COLO668 (cell line): ENCODE measurements around the gene C1orf56.

Source experiments
- DNase-seq: peaks from one replicate; lab custom pipeline; 2025; ENCODE audit not compliant: unreplicated experiment; lab: John Stamatoyannopoulos, UW

C1orf56 gene

GRCh38 chr1:151024540-151025146, 22.9 kb upstream of the C1orf56 start:
- DNase-seq, result peak; percentile 70

- DNase-seq, result no peak
These were observed 21.1 kb upstream of the C1orf56 start for GRCh38 chr1:151026460-151026859.

- no peak for DNase-seq
These were observed 15.4 kb upstream of the C1orf56 start for GRCh38 chr1:151032164-151032563.

GRCh38 chr1:151035167-151035566, 12.4 kb upstream of the C1orf56 start:
- DNase-seq, result no peak

- no peak for DNase-seq
These were observed 11.2 kb upstream of the C1orf56 start, which contains the start of gene BNIPL for GRCh38 chr1:151036356-151036755. BNIPL (plus strand) TSS chr1:151036586; CDS start chr1:151036726, 140 bp downstream.

- no peak for DNase-seq
These were observed 10.5 kb upstream of the C1orf56 start for GRCh38 chr1:151037032-151037431.

GRCh38 chr1:151039521-151039920, 8.0 kb upstream of the C1orf56 start:
- no peak for DNase-seq

- no peak for DNase-seq
These were observed 4.4 kb upstream of the C1orf56 start for GRCh38 chr1:151043163-151043562.

- peak; percentile 65 for DNase-seq
These were observed 534 bp downstream of the C1orf56 start for GRCh38 chr1:151047925-151048644.

GRCh38 chr1:151048645-151049032, 1.1 kb downstream of the C1orf56 start:
- DNase-seq, result no peak

- DNase-seq, result no peak
These were observed 1.9 kb downstream of the C1orf56 start for GRCh38 chr1:151049458-151049857.

- DNase-seq, result no peak
These were observed 2.6 kb downstream of the C1orf56 start for GRCh38 chr1:151050051-151050688.

- no peak for DNase-seq
These were observed 3.9 kb downstream of the C1orf56 start for GRCh38 chr1:151051356-151052009.

GRCh38 chr1:151054971-151055547, 7.5 kb downstream of the C1orf56 start:
- no peak for DNase-seq

- DNase-seq, result no peak
These were observed 8.0 kb downstream of the C1orf56 start for GRCh38 chr1:151055581-151055980.

- DNase-seq, result no peak
These were observed 8.6 kb downstream of the C1orf56 start for GRCh38 chr1:151056149-151056548.

GRCh38 chr1:151058692-151059091, 11.1 kb downstream of the C1orf56 start:
- DNase-seq, result peak; percentile 86

- DNase-seq, result peak; percentile 95
These were observed 11.8 kb downstream of the C1orf56 start, which contains the start of gene CDC42SE1 for GRCh38 chr1:151059109-151060006. CDC42SE1 (minus strand) TSS chr1:151059622; CDS start chr1:151055730, 3,892 bp downstream.

- peak; percentile 50 for DNase-seq
These were observed 12.6 kb downstream of the C1orf56 start, which contains the start of gene MLLT11 for GRCh38 chr1:151060007-151060656. MLLT11 (plus strand) TSS chr1:151060397; CDS start chr1:151067225, 6,828 bp downstream.
